ENCODE data around the gene ACOX3. TPM values are rescaled to one million over a fixed set of nuclear protein-coding genes. Genes with fewer than 3 reads are reported as not detected.

The ACOX3 gene
- total and polyA plus RNA-seq, 4 donors, result 15.6 to 32.2 (median 21.5) TPM

DNA sequence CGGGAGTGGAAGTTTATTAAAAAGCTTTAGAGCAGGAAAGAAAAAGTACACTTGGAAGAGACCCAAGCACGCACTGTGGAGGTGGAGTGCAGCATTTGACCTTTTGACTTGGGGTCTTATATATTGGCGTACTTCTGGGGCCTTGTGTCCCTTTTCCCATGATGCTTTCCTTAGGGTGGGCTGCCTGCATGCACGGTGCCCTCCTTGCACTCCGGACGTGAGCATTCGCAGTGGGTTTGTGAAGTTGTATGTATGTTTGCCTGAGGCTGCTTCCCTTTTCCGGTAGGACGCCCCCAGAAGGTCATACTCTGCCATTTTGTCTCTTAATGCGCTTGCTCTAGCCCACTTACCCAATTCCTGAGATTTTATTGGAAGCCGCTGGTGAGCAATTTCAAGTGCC is 39.7 kb upstream of the ACOX3 start:
- TF ChIP-seq, protein P1, sequence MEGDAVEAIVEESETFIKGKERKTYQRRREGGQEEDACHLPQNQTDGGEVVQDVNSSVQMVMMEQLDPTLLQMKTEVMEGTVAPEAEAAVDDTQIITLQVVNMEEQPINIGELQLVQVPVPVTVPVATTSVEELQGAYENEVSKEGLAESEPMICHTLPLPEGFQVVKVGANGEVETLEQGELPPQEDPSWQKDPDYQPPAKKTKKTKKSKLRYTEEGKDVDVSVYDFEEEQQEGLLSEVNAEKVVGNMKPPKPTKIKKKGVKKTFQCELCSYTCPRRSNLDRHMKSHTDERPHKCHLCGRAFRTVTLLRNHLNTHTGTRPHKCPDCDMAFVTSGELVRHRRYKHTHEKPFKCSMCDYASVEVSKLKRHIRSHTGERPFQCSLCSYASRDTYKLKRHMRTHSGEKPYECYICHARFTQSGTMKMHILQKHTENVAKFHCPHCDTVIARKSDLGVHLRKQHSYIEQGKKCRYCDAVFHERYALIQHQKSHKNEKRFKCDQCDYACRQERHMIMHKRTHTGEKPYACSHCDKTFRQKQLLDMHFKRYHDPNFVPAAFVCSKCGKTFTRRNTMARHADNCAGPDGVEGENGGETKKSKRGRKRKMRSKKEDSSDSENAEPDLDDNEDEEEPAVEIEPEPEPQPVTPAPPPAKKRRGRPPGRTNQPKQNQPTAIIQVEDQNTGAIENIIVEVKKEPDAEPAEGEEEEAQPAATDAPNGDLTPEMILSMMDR (IDR thresholded peaks at IDR 0.05; ENCODE audit: control extremely low read depth, extremely low read depth), result no peak
- Histone ChIP-seq H3K36me3 (ENCODE audit: control insufficient read depth in 4 of 4, insufficient read depth in 4 of 4, low read length in 4 of 4) (peaks cover 0 to 20% (median 1%) of the 10 kb centered on the region in 4 donors), H3K9me3 (ENCODE audit: control insufficient read depth in 4 of 4, insufficient read depth in 3 of 4, low read length in 3 of 4) (no peaks in the 10 kb centered on the region), H3K4me1 (ENCODE audit: control insufficient read depth in 5 of 5, insufficient read depth in 5 of 5, low read length in 5 of 5) (peaks cover 0 to 4% (median 0%) of the 10 kb centered on the region in 5 donors), H3K27me3 (ENCODE audit: control insufficient read depth in 3 of 3, insufficient read depth in 3 of 3, low read length in 2 of 3) (no peaks in the 10 kb centered on the region), H3K27ac (ENCODE audit: low read depth in 1 of 2, low read length in 1 of 2) (no peak overlapping the region), H3K9ac (ENCODE audit: insufficient read depth in 1 of 2, low read length in 2 of 2) (no peak overlapping the region), H3K4me3 (no peak overlapping the region)
- 93 to 94% methylated on average over 11 of the region's 11 CpGs for WGBS, 2 donors
- ATAC-seq (ENCODE audit: insufficient read depth, low FRiP score), result no peak
- DNase-seq, result no peak

DNA sequence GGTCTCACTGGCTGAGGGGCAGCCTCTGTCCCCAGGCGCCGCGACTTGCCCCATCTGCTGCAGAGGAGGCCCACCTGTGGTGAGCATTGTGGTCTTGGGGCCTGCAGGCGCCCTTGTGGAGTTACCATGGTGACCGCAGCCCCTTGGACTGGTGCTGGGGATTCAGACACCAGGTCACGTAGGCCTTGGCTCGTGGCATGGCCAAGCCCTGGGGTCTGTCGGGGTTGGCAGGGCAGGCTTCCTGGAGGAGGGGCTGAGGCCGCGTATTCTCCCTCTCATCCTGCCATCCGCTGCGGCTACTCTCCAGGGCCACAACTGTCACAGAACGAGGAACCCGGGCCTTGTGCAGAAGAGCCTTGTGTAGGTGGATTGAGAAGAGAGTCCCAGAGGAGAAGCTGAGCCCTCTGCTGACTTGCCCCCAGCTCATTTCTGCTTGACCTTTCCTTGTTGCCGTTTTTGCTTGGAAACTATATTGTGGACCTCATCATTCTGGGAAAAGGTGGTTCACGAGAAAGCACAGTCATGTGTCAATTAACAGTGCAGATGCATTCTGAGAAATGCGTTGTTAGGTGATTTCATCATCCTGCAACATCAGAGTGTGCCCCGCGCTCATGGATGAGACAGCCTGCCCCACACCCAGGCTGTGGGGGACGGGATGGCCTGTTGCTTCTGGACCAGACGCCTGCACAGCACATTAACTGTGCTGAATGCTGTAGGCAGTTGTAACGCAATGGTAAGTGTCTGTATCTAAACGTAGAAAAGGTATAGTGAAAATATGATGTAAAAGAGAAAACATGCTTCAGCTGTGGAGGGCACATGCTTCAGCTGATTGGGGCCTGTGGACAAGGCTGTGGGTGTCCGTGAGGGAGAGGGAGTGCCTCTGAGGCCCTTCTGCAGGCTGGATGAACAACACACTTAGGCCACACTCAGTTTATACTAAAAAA is 38.5 kb upstream of the ACOX3 start:
- ATAC-seq (ENCODE audit: insufficient read depth, low FRiP score) (no peak), DNase-seq (no peak)

DNA sequence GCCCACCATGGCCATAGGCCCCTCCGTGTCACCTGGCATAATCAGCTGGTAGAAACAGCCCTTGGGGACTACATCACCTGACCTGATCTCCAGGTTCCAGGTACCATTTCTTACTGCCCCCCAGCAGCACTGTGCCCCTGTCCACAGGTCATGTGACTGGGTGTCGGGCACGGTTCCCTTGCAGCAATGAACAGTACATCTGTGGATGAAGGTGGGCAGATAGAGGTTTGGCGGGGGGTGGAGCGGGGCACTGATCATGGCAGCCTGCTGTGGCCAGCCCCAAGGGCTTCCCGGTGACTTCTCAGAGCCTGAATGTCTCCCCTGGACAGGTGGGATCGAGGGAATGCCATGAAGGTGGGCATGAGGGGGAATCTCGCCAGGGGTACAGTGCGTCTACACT is 37.8 kb upstream of the ACOX3 start:
- no peaks in the 10 kb centered on the region for H3K27me3 ChIP-seq (ENCODE audit: control insufficient read depth in 3 of 3, insufficient read depth in 3 of 3, low read length in 2 of 3)
- WGBS, 2 donors, result 94 to 96% methylated on average over 9 of the region's 9 CpGs
- H3K36me3 ChIP-seq (ENCODE audit: control insufficient read depth in 4 of 4, insufficient read depth in 4 of 4, low read length in 4 of 4), result peaks cover 0 to 20% (median 1%) of the 10 kb centered on the region in 4 donors
- H3K9me3 ChIP-seq (ENCODE audit: control insufficient read depth in 4 of 4, insufficient read depth in 3 of 4, low read length in 3 of 4), result no peaks in the 10 kb centered on the region
- H3K27ac ChIP-seq (ENCODE audit: low read depth in 1 of 2, low read length in 1 of 2), result no peak overlapping the region
- H3K4me1 ChIP-seq (ENCODE audit: control insufficient read depth in 5 of 5, insufficient read depth in 5 of 5, low read length in 5 of 5), result peaks cover 0 to 15% (median 6%) of the 10 kb centered on the region in 5 donors
- ATAC-seq (ENCODE audit: insufficient read depth, low FRiP score), result no peak
- TF ChIP-seq, protein P1 (IDR thresholded peaks at IDR 0.05; ENCODE audit: control extremely low read depth, extremely low read depth), result no peak
- no peak for DNase-seq
- H3K9ac ChIP-seq (ENCODE audit: insufficient read depth in 1 of 2, low read length in 2 of 2), result no peak overlapping the region
- no peak overlapping the region for H3K4me3 ChIP-seq

More for the DNA sequence above, 38.5 kb upstream of the ACOX3 start:
- Histone ChIP-seq H3K4me1 (ENCODE audit: control insufficient read depth in 5 of 5, insufficient read depth in 5 of 5, low read length in 5 of 5) (peaks cover 0 to 8% (median under 1%) of the 10 kb centered on the region in 5 donors), H3K4me3 (no peak overlapping the region), H3K36me3 (ENCODE audit: control insufficient read depth in 4 of 4, insufficient read depth in 4 of 4, low read length in 4 of 4) (peaks cover 0 to 20% (median 1%) of the 10 kb centered on the region in 4 donors), H3K27ac (ENCODE audit: low read depth in 1 of 2, low read length in 1 of 2) (no peak overlapping the region), H3K27me3 (ENCODE audit: control insufficient read depth in 3 of 3, insufficient read depth in 3 of 3, low read length in 2 of 3) (no peaks in the 10 kb centered on the region), H3K9me3 (ENCODE audit: control insufficient read depth in 4 of 4, insufficient read depth in 3 of 4, low read length in 3 of 4) (no peaks in the 10 kb centered on the region), H3K9ac (ENCODE audit: insufficient read depth in 1 of 2, low read length in 2 of 2) (no peak overlapping the region)
- 89 to 91% methylated on average over 24 of the region's 24 CpGs for WGBS, 2 donors
- TF ChIP-seq, protein P1 (IDR thresholded peaks at IDR 0.05; ENCODE audit: control extremely low read depth, extremely low read depth), result no peak
